GM12865 (cell line): Measurements from ENCODE around the gene PLPP3.

Experiments used
- DNase-seq: peaks from one replicate; pipeline ENCODE4 v3.0.0; 2010; ENCODE audit warnings: low read depth
- H3K4me3 ChIP-seq: 2 replicates; pipeline ENCODE4 v1.5.1; 2011; ENCODE audit warnings: mild to moderate bottlenecking, low read depth, low read length, control low read depth
- TF ChIP-seq, protein P1 (sequence below): IDR thresholded peaks from 2 replicates; pipeline ENCODE4 v1.5.1; 2011; ENCODE audit warnings: low read length, control low read depth, low read depth, inconsistent platforms; ENCODE audit not compliant: insufficient read depth; ENCODE audit errors: missing control alignments

The PLPP3 gene

DNA sequence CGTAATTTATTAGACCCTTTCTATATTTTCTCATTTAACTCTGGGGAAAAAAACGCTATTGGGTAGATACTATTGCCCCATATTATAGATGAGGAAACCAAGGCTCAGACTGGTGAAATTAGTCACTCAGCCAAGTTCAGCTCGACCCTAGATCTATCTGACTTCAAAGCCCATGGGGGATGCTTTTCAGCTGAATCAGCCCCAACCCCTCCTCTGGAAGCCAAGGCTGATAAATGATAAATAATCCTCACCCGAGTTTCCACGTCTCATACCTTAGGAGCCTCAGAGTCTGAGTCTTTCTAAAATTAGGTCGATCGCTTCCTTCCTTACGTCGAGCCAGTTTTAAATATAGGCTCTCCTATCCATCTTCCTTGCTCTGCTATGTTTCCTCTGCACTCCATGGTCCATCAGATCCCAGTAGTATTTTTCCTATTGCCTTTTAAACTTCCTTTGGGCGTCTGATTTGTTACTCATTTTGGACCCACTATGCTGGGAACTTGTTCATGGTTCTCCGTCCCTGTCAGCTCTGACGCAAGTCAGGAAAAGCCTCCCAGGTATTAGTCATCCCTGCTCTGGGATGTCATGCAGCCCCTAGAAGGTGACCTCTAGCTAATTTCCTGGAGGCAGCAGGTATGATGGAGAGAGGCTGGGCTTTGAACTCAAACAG lies 122.8 kb downstream of the PLPP3 start:
- no peak overlapping the region for H3K4me3 ChIP-seq
- DNase-seq, result no peak
- TF ChIP-seq, protein P1, sequence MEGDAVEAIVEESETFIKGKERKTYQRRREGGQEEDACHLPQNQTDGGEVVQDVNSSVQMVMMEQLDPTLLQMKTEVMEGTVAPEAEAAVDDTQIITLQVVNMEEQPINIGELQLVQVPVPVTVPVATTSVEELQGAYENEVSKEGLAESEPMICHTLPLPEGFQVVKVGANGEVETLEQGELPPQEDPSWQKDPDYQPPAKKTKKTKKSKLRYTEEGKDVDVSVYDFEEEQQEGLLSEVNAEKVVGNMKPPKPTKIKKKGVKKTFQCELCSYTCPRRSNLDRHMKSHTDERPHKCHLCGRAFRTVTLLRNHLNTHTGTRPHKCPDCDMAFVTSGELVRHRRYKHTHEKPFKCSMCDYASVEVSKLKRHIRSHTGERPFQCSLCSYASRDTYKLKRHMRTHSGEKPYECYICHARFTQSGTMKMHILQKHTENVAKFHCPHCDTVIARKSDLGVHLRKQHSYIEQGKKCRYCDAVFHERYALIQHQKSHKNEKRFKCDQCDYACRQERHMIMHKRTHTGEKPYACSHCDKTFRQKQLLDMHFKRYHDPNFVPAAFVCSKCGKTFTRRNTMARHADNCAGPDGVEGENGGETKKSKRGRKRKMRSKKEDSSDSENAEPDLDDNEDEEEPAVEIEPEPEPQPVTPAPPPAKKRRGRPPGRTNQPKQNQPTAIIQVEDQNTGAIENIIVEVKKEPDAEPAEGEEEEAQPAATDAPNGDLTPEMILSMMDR, result no peak

DNA sequence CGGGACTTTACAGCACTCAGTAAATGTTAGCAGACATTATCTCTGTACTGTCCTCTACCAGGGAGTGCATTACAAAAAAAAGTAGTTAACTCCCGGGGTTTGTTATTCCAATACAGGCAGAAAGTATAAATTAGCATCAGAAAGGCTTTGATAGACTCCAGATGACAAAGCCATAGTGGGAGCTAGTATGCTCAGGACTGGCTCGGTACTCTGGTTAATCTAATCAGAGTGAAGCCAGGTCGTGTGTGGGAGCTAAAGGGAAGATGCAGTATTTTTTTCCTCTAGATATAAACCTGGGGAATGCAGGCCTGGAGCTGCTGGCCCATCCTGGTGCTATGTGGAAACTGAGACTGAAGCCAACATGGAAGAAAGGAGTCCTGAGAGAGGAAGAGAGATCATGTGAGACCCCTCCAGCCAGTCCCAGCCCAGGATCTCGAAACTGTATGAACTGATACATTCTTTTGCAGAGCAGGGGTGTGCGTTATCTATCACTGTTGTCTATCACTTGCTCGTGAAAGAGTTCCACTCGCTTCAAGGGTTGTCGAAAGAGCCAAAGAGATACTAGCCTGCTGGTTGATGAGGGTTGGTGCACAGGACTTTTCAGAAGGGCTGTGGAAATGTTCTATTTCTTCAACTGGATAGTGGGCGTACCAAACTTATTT lies 125.8 kb downstream of the PLPP3 start:
- no peak for DNase-seq
- no peak overlapping the region for H3K4me3 ChIP-seq
- TF ChIP-seq, protein P1, result no peak

DNA sequence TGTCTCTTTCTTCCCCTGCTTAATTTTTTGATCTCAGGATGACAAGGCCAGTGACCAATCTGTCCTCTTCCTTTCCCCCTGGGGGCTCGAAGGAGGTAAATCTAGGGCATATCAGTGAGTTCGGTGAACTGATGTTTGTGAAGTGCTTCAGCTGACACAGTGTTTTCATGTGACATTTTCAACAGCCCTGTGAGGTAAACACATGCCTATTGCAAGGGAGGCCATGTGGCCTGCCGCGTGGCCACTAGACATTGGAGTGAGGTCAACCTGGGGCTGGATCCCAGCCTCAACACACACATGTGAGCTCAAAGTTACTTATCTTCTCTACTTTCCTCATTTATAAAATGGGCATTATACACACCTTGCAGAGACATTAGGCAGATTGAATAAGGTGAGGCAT lies 126.3 kb downstream of the PLPP3 start:
- TF ChIP-seq, protein P1, result no peak
- H3K4me3 ChIP-seq, result no peak overlapping the region
- no peak for DNase-seq

DNA sequence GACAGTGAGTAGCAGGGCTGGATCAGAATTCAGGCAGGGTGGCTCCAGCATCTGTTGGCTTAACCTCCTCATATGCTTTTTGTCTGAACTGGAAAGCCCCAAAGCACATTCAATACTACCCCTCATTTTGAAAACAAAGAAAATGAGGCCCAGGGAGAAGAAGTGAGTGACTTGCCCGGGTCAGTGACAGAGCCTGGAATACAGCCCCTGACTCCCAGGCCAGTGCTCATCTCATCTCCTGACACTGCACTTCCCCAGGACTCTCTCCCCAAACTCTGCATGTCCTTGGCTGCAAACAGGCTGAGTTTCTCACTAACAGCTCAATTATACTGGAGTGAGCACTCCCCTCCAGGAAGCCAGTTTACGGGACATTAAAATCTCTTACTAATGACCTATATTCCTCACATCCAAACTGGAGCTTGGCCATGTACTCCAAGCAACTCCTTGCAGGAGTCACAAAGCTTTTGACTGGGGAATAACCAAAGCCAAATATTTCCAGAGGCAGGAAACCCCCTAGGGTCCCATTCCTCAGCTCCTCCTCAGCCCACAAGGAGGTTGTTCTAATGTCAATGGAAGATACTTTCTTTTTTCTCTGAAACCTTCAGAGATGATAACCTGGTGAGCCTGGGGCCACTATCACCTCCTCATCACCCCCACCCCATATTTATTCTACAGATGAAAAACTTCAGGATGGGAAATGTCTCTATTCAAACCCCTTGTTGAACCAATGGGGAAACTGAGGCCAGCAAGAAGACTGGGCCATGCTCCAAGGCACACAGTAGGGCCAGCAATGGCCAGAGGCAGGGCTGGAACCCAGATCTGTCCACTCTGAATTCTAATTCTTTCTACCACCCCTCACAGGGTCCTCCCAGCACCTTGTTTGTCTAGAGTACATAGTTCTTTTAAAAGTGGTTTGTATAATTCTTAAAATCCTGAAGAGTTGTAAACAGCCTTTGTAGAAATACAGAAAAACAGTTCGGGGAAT lies 127.0 kb downstream of the PLPP3 start:
- DNase-seq, result no peak
- TF ChIP-seq, protein P1, result no peak

DNA sequence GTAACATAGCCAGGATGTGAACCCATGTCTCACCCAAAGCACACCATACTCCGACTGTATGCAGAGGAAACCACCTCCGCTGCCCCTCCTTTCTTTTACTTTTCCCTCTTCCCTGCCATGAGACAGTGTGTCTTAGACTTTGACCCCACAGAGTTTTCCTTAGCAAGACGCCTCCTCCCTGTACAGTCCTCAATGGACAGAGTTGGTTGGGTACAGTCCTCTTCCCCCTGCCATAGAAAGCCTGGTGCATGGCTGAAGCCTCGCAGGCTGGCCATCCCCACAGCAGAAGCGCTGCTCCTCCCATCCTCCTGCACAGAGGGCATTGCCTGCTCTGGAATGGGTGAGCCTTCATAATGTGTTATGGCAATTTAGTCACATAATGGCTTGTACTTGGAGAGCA lies 127.9 kb downstream of the PLPP3 start:
- TF ChIP-seq, protein P1, result no peak
- DNase-seq, result no peak
- H3K4me3 ChIP-seq, result no peak overlapping the region

More for the DNA sequence above, 127.0 kb downstream of the PLPP3 start:
- H3K4me3 ChIP-seq, result no peak overlapping the region

DNA sequence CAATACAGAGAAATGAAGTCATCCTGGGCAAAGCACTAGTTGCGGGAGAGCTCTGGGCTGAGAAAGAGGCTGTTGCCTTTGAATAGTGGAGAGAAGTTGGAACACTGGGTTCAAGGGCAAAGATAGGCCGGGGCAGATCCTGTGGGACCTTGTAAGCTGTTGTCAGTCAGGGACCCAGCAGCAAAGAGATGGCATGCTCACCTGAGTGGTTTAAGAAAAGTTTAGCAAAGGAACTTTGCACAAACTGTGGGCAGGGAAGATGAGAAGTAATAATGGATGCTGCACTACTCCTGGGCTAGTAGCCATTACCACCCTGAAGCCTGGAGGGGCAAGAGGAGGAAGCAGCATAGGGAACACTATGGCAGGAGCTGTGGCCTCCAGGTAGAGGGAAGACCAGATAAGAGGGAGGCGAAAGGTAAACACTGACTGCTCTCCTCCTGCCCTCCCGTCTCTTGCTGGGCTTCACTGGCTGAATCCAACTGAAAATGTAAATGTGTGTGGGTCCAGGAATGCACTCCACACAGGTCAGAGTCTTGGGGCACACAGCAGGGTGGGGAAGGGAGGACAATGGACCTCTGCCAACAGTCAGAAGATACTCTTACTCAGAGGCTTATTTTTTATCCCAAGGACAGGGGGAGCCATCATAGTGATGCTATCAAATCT lies 129.2 kb downstream of the PLPP3 start:
- no peak for DNase-seq
- no peak overlapping the region for H3K4me3 ChIP-seq
- TF ChIP-seq, protein P1, result no peak
